ENCODE measurements around the gene GAMT.

GAMT gene

DNA sequence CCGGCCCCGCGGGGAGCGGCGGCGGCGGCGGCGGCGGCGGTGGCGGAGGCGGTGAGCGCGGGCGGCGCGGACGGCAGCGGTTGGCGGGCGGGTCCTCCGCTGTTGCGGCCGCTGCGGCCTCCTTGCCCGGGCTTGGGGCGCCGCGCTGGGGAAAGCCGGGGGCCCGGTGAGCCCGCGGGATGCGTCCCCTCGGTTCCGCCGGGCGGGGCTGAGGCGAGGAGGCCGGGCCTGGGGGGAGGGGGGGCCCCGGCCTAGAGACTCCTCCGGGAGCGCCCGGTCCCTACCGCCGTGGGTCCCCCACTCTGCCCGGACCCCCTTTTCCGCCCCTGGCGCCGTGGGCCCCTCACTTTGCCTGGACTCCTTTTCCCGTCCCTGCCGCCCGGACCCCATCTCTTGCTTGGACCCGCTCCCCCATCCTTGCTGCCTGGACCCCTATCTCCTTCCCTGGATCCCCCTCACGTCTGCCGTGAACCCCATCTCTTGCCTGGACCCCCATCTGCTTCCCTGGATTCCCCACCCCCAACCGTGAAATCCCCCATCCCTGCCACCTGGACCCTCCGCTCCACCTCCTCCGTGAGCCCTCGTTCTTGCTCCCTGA, 46.3 kb downstream of the GAMT start:
- peak overlapping the region; percentile 83 for H3K4me3 ChIP-seq (ENCODE audit: low read depth, low read length)
- no peak for DNase-seq (ENCODE audit: low read depth)
- TF ChIP-seq, protein P1, sequence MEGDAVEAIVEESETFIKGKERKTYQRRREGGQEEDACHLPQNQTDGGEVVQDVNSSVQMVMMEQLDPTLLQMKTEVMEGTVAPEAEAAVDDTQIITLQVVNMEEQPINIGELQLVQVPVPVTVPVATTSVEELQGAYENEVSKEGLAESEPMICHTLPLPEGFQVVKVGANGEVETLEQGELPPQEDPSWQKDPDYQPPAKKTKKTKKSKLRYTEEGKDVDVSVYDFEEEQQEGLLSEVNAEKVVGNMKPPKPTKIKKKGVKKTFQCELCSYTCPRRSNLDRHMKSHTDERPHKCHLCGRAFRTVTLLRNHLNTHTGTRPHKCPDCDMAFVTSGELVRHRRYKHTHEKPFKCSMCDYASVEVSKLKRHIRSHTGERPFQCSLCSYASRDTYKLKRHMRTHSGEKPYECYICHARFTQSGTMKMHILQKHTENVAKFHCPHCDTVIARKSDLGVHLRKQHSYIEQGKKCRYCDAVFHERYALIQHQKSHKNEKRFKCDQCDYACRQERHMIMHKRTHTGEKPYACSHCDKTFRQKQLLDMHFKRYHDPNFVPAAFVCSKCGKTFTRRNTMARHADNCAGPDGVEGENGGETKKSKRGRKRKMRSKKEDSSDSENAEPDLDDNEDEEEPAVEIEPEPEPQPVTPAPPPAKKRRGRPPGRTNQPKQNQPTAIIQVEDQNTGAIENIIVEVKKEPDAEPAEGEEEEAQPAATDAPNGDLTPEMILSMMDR (conservative IDR thresholded peaks at IDR 0.05; ENCODE audit: low read depth, low read length) = no peak

DNA sequence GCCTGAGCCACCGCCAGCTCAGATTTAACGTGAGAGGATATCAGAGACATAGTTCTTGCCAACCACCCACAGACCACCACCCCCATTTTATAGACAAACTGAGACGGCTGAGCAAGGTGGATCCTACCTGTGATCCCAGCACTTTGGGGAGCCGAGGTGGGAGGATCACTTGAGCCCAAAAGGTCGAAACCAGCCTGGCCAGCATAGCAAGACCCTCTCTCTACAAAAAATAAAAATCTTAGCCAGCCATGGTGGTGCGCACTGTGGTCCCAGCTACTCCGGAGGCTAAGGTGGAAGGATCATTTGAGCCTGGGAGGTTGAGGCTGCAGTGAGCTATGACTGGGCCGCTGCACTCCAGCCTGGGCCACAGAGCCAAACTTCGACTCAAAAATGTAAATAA, 48.2 kb downstream of the GAMT start:
- DNase-seq (ENCODE audit: low read depth) = no peak
- TF ChIP-seq, protein P1 (conservative IDR thresholded peaks at IDR 0.05; ENCODE audit: low read depth, low read length) = no peak
- no peak overlapping the region for H3K4me3 ChIP-seq (ENCODE audit: low read depth, low read length)

DNA sequence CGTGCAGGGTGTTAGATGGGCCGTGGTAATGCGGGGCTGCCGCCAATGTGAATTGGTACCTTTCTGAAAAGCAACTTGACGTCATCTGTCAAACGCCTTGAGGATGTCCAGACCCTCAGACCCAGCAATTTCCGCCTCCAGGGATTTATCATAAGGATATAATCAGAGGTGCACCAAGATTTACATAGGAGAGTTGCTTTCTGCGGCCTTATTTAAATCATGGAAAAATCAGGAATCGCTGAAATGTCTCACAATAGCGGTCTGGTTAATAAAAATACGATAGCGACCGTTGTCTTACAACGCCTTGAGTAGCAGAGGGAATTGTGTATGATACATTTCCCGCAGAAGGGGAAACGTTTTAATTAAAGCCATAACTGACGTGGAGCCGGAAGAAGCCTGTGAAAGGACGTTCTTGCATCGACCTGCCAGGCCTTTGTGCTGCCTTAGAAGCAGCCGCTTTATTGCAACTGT, 49.9 kb downstream of the GAMT start:
- DNase-seq (ENCODE audit: low read depth) = no peak
- TF ChIP-seq, protein P1 (conservative IDR thresholded peaks at IDR 0.05; ENCODE audit: low read depth, low read length) = no peak
- no peak overlapping the region for H3K4me3 ChIP-seq (ENCODE audit: low read depth, low read length)

DNA sequence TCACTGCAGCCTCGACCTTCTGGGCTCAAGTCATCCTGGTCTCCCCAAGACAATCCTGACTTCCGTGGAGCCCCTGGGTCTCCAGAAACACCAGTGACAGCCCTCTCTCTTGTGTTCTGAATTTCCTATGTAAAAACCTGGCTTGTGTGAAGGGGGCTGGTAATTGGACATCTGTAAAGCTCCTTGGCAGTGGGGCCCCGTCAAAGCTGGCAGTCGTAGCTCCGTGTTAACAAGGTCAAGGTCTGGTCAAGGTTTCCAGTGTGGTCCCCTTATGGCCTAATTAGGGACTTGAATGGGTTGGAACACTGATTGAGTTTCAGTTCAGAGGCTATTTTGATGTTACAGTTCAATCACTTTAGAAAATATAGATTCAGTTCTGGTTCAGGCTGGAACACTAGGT, 50.5 kb downstream of the GAMT start:
- no peak overlapping the region for H3K4me3 ChIP-seq (ENCODE audit: low read depth, low read length)
- no peak for DNase-seq (ENCODE audit: low read depth)
- TF ChIP-seq, protein P1 (conservative IDR thresholded peaks at IDR 0.05; ENCODE audit: low read depth, low read length) = no peak

DNA sequence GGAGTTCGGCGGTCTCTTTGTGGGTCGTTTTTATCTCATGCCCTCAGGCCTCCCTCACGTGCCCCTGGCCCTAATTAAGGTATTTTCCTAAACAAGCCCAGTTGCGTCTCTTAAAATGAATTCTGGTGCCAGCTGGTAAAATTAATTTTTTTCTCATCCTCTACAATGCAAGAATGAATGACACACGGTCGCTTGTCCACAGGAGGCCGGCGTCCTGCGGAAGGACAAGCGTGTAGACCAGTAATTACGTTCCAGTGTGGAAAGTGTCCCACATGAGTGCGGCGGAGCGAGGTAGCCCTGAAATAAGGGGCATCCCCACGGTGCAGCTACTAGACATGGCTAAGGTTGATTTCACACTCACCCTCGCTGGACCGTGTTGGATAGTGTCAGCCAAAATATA, 52.1 kb downstream of the GAMT start:
- TF ChIP-seq, protein P1 (conservative IDR thresholded peaks at IDR 0.05; ENCODE audit: low read depth, low read length) = no peak
- no peak overlapping the region for H3K4me3 ChIP-seq (ENCODE audit: low read depth, low read length)
- no peak for DNase-seq (ENCODE audit: low read depth)

Measured in choroid plexus epithelial cell (primary cell).